Effector memory CD8-positive, alpha-beta T cell (primary cell): Measurements from ENCODE around the gene SRPRB.
A peak's percentile ranks its signal among the peaks of the same experiment; 100 is the strongest.

ENCODE experiments used
- ATAC-seq: fragments of 150-1000 bp; cut with Tn5 transposase; replicated peaks from 2 replicates; pipeline ENCODE4 v1.10.0; 2021; ENCODE audit warnings: mild to moderate bottlenecking, moderate library complexity
- DNase-seq, 3 experiments: peaks; one replicate each; pipeline ENCODE4 v3.0.0; 2021
- H3K27ac Mint-ChIP-seq, 2 donors: one replicate each; pipeline ENCODE4 v1.8.0; 2022; ENCODE audit warnings: mild to moderate bottlenecking in 2 of 2, mixed read lengths in 2 of 2, moderate library complexity in 2 of 2
- H3K27me3 Mint-ChIP-seq, 2 donors: one replicate each; pipeline ENCODE4 v1.8.0; 2022; ENCODE audit warnings: mixed read lengths in 2 of 2
- H3K36me3 Mint-ChIP-seq: one replicate; pipeline ENCODE4 v1.8.0; 2022; ENCODE audit warnings: mild to moderate bottlenecking, moderate library complexity, mixed read lengths; ENCODE audit not compliant: insufficient read depth
- H3K4me1 Mint-ChIP-seq, 2 donors: one replicate each; pipeline ENCODE4 v1.8.0; 2022; ENCODE audit warnings: low read depth in 2 of 2, mixed read lengths in 2 of 2
- H3K4me3 Mint-ChIP-seq, 2 donors: one replicate each; pipeline ENCODE4 v1.8.0; 2022; ENCODE audit warnings: mild to moderate bottlenecking in 2 of 2, mixed read lengths in 2 of 2, moderate library complexity in 2 of 2
- H3K9me3 Mint-ChIP-seq, 2 donors: one replicate each; pipeline ENCODE4 v1.8.0; 2022; ENCODE audit warnings: mixed read lengths in 2 of 2

The SRPRB gene

GRCh38 chr3:133850034-133850433, 44.4 kb downstream of the SRPRB start:
- no peak for ATAC-seq
- no peaks in the 10 kb centered on the region for H3K4me1 Mint-ChIP-seq
- DNase-seq, result no peak
- no peaks in the 10 kb centered on the region for H3K36me3 Mint-ChIP-seq
- no peak overlapping the region for H3K27ac Mint-ChIP-seq
- no peaks in the 10 kb centered on the region for H3K9me3 Mint-ChIP-seq
- H3K27me3 Mint-ChIP-seq, result peaks cover 0 to 12% of the 10 kb centered on the region in 2 donors
- H3K4me3 Mint-ChIP-seq, result no peak overlapping the region

GRCh38 chr3:133851266-133851906, 45.8 kb downstream of the SRPRB start:
- H3K27me3 Mint-ChIP-seq, result peaks cover 0 to 12% of the 10 kb centered on the region in 2 donors
- no peaks in the 10 kb centered on the region for H3K9me3 Mint-ChIP-seq
- no peaks in the 10 kb centered on the region for H3K36me3 Mint-ChIP-seq
- no peak overlapping the region for H3K27ac Mint-ChIP-seq
- no peak overlapping the region for H3K4me3 Mint-ChIP-seq
- DNase-seq, result no peak
- ATAC-seq, result no peak
- no peaks in the 10 kb centered on the region for H3K4me1 Mint-ChIP-seq

GRCh38 chr3:133851931-133852330, 46.3 kb downstream of the SRPRB start:
- no peak overlapping the region for H3K4me3 Mint-ChIP-seq
- no peak for DNase-seq
- H3K9me3 Mint-ChIP-seq, result no peaks in the 10 kb centered on the region
- no peak for ATAC-seq
- H3K4me1 Mint-ChIP-seq, result no peaks in the 10 kb centered on the region
- no peaks in the 10 kb centered on the region for H3K36me3 Mint-ChIP-seq
- peaks cover 0 to 12% of the 10 kb centered on the region in 2 donors for H3K27me3 Mint-ChIP-seq
- no peak overlapping the region for H3K27ac Mint-ChIP-seq

GRCh38 chr3:133853063-133853924, 47.7 kb downstream of the SRPRB start:
- no peaks in the 10 kb centered on the region for H3K36me3 Mint-ChIP-seq
- no peak overlapping the region for H3K4me3 Mint-ChIP-seq
- no peak overlapping the region for H3K27ac Mint-ChIP-seq
- no peak for ATAC-seq
- no peaks in the 10 kb centered on the region for H3K9me3 Mint-ChIP-seq
- DNase-seq, result no peak
- H3K4me1 Mint-ChIP-seq, result peaks cover 0 to 8% of the 10 kb centered on the region in 2 donors
- H3K27me3 Mint-ChIP-seq, result peaks cover 0 to 4% of the 10 kb centered on the region in 2 donors

GRCh38 chr3:133853925-133854227, 48.3 kb downstream of the SRPRB start:
- no peak for ATAC-seq
- Mint-ChIP-seq H3K4me3 (no peak overlapping the region), H3K4me1 (peaks cover 0 to 8% of the 10 kb centered on the region in 2 donors), H3K27me3 (peaks cover 0 to 4% of the 10 kb centered on the region in 2 donors), H3K36me3 (no peaks in the 10 kb centered on the region), H3K27ac (no peak overlapping the region), H3K9me3 (no peaks in the 10 kb centered on the region)
- DNase-seq, result no peak

- Mint-ChIP-seq H3K4me3 (no peak overlapping the region), H3K9me3 (no peaks in the 10 kb centered on the region), H3K36me3 (no peaks in the 10 kb centered on the region), H3K27ac (no peak overlapping the region), H3K27me3 (no peaks in the 10 kb centered on the region), H3K4me1 (peaks cover 0 to 8% of the 10 kb centered on the region in 2 donors)
- DNase-seq, result no peak
- ATAC-seq, result no peak
These were observed 48.8 kb downstream of the SRPRB start for GRCh38 chr3:133854264-133855001.

- no peaks in the 10 kb centered on the region for H3K36me3 Mint-ChIP-seq
- no peaks in the 10 kb centered on the region for H3K9me3 Mint-ChIP-seq
- H3K4me1 Mint-ChIP-seq, result peaks cover 0 to 8% of the 10 kb centered on the region in 2 donors
- no peak for ATAC-seq
- no peaks in the 10 kb centered on the region for H3K27me3 Mint-ChIP-seq
- no peak overlapping the region for H3K4me3 Mint-ChIP-seq
- no peak overlapping the region for H3K27ac Mint-ChIP-seq
- DNase-seq, result no peak
These were observed 49.4 kb downstream of the SRPRB start for GRCh38 chr3:133855002-133855370.

GRCh38 chr3:133855772-133856171, 50.2 kb downstream of the SRPRB start:
- ATAC-seq (no peak), DNase-seq (no peak)
- no peak overlapping the region for H3K4me3 Mint-ChIP-seq
- H3K27me3 Mint-ChIP-seq, result no peaks in the 10 kb centered on the region
- H3K9me3 Mint-ChIP-seq, result no peaks in the 10 kb centered on the region
- H3K27ac Mint-ChIP-seq, result no peak overlapping the region
- peaks cover 0 to 8% of the 10 kb centered on the region in 2 donors for H3K4me1 Mint-ChIP-seq
- H3K36me3 Mint-ChIP-seq, result no peaks in the 10 kb centered on the region

- Mint-ChIP-seq H3K4me1 (peaks cover 0 to 8% of the 10 kb centered on the region in 2 donors), H3K9me3 (no peaks in the 10 kb centered on the region)
These were observed 50.7 kb downstream of the SRPRB start for GRCh38 chr3:133856316-133856715.

GRCh38 chr3:133857767-133858166, 52.2 kb downstream of the SRPRB start:
- Mint-ChIP-seq H3K4me3 (no peak overlapping the region), H3K27ac (peak overlapping the region; percentile 5 to 33), H3K27me3 (no peaks in the 10 kb centered on the region), H3K9me3 (no peaks in the 10 kb centered on the region), H3K4me1 (peaks cover 0 to 8% of the 10 kb centered on the region in 2 donors), H3K36me3 (no peaks in the 10 kb centered on the region)
- no peak for ATAC-seq
- DNase-seq, result no peak

More at GRCh38 chr3:133856316-133856715, 50.7 kb downstream of the SRPRB start:
- Mint-ChIP-seq H3K27me3 (no peaks in the 10 kb centered on the region), H3K36me3 (no peaks in the 10 kb centered on the region), H3K27ac (no peak overlapping the region), H3K4me3 (no peak overlapping the region)
- no peak for DNase-seq
- no peak for ATAC-seq

- DNase-seq (no peak), ATAC-seq (no peak)
- H3K4me3 Mint-ChIP-seq, result no peak overlapping the region
- H3K27ac Mint-ChIP-seq, result peak overlapping the region in 1 of 2 donors; percentile 22
- H3K27me3 Mint-ChIP-seq, result peaks cover 0 to 5% of the 10 kb centered on the region in 2 donors
- no peaks in the 10 kb centered on the region for H3K36me3 Mint-ChIP-seq
- H3K4me1 Mint-ChIP-seq, result peaks cover 0 to 8% of the 10 kb centered on the region in 2 donors
- H3K9me3 Mint-ChIP-seq, result no peaks in the 10 kb centered on the region
These were observed 54.0 kb downstream of the SRPRB start for GRCh38 chr3:133859381-133860234.

- ATAC-seq, result no peak
- H3K27me3 Mint-ChIP-seq, result peaks cover 0 to 11% of the 10 kb centered on the region in 2 donors
- no peak for DNase-seq
- no peaks in the 10 kb centered on the region for H3K9me3 Mint-ChIP-seq
- H3K4me3 Mint-ChIP-seq, result no peak overlapping the region
- H3K27ac Mint-ChIP-seq, result no peak overlapping the region
- no peaks in the 10 kb centered on the region for H3K36me3 Mint-ChIP-seq
- peaks cover 0 to 8% of the 10 kb centered on the region in 2 donors for H3K4me1 Mint-ChIP-seq
These were observed 54.9 kb downstream of the SRPRB start for GRCh38 chr3:133860519-133860918.

GRCh38 chr3:133862161-133862560, 56.5 kb downstream of the SRPRB start:
- H3K4me1 Mint-ChIP-seq, result peaks cover 0 to 8% of the 10 kb centered on the region in 2 donors
- DNase-seq, result no peak
- no peaks in the 10 kb centered on the region for H3K36me3 Mint-ChIP-seq
- H3K27me3 Mint-ChIP-seq, result peaks cover under 1 to 11% of the 10 kb centered on the region in 2 donors
- no peak for ATAC-seq
- no peak overlapping the region for H3K4me3 Mint-ChIP-seq
- no peak overlapping the region for H3K27ac Mint-ChIP-seq
- no peaks in the 10 kb centered on the region for H3K9me3 Mint-ChIP-seq
